GM12878 (cell line): ENCODE data around the gene TMEM184C. TPM values are rescaled to one million over a fixed set of nuclear protein-coding genes. Genes with fewer than 3 reads are reported as not detected.

Experiments used
- ATAC-seq: fragments of 200-7000 bp; cut with Tn5 transposase; 3 replicates; pipeline ENCODE4 v1.9.1; 2020; ENCODE audit warnings: mild to moderate bottlenecking, moderate library complexity
- BruUV-seq: library from RNA; stranded (reverse); fragments of 400-500 nt; replicated peaks from 2 replicates; lab custom pipeline; 2021; lab: Mats Ljungman, UMichigan
- CTCF ChIA-PET: fragments of 300-600 bp; sonication (Branson Sonifier 250); formaldehyde crosslinking; extraction: SDS; loops from one replicate; lab custom pipeline; 2021; ENCODE audit warnings: inconsistent platforms; lab: Yijun Ruan, JAX
- POLR2A ChIA-PET: fragments of 350-600 bp; formaldehyde crosslinking; extraction: SDS; loops from one replicate; lab custom pipeline; 2021; ENCODE audit warnings: inconsistent platforms; lab: Charles Lee
- RAD21 ChIA-PET: fragments of 300-600 bp; sonication (Branson Sonifier 250); formaldehyde crosslinking; loops from one replicate; lab custom pipeline; 2023; ENCODE audit warnings: antibody characterized with exemption; ENCODE audit not compliant: unreplicated experiment; lab: Charles Lee
- SMC1A ChIA-PET: fragments of 300-600 bp; sonication (Branson Sonifier 250); formaldehyde crosslinking; loops from one replicate; lab custom pipeline; 2023; ENCODE audit not compliant: unreplicated experiment, uncharacterized antibody; lab: Charles Lee
- DNase-seq: peaks from one replicate; pipeline ENCODE4 v3.0.0-alpha.2; 2011; ENCODE audit warnings: low read depth, low spot score
- FAIRE-seq: peaks from 3 replicates; lab custom pipeline; 2011; peaks lifted over from hg19 to GRCh38; lab: Jason Lieb, UNC
- H2AFZ ChIP-seq: 2 replicates; pipeline ENCODE4 v1.6.0; 2011; ENCODE audit warnings: low read depth, low read length, control low read depth; ENCODE audit not compliant: control insufficient read depth
- H3K27ac ChIP-seq: 2 replicates; pipeline ENCODE4 v1.5.1; 2011; ENCODE audit warnings: control low read depth; ENCODE audit not compliant: control insufficient read depth, insufficient read depth
- H3K27me3 ChIP-seq, 2 experiments: replicated peaks in 1 of 2; 2 replicates each; pipeline versions ENCODE4 v1.6.0 to v1.6.1; 2011; ENCODE audit warnings: low read length in 1 of 2; ENCODE audit not compliant: control insufficient read depth in 2 of 2, insufficient read depth in 2 of 2
- H3K36me3 ChIP-seq, 2 experiments: 2 replicates each; pipeline ENCODE4 v1.5.1; 2011; ENCODE audit warnings: low read length in 1 of 2; ENCODE audit not compliant: control insufficient read depth in 2 of 2, insufficient read depth in 2 of 2
- H3K4me1 ChIP-seq: 2 replicates; pipeline ENCODE4 v1.6.1; 2011; ENCODE audit warnings: mild to moderate bottlenecking, low read length, moderate library complexity, mixed read lengths; ENCODE audit not compliant: control insufficient read depth, insufficient read depth
- H3K4me2 ChIP-seq: 2 replicates; pipeline ENCODE4 v1.6.0; 2011; ENCODE audit warnings: control low read depth; ENCODE audit not compliant: control insufficient read depth, insufficient read depth
- H3K4me3 ChIP-seq: fragments of 200-600 bp; sonication (generic); 2 replicates; pipeline ENCODE4 v1.5.1; 2016
- H3K79me2 ChIP-seq: 2 replicates; pipeline ENCODE4 v1.6.0; 2011; ENCODE audit warnings: low read length; ENCODE audit not compliant: control insufficient read depth, insufficient read depth
- H3K9ac ChIP-seq: 2 replicates; pipeline ENCODE4 v1.8.0; 2011; ENCODE audit warnings: low read length, control low read depth, mixed read lengths; ENCODE audit not compliant: control insufficient read depth, insufficient read depth
- H3K9me3 ChIP-seq: replicated peaks from 3 replicates; pipeline ENCODE4 v1.5.1; 2011; ENCODE audit warnings: mild to moderate bottlenecking, low read length; ENCODE audit not compliant: control insufficient read depth, insufficient read depth
- H4K20me1 ChIP-seq: 2 replicates; pipeline ENCODE4 v1.6.0; 2011; ENCODE audit not compliant: control insufficient read depth, insufficient read depth
- CBX3 ChIP-seq: fragments of 200-600 bp; sonication (generic); IDR thresholded peaks from 2 replicates; pipeline ENCODE4 v1.6.1; 2016; ENCODE audit warnings: low read depth, borderline replicate concordance
- EED ChIP-seq: sonication (generic); IDR thresholded peaks from 2 replicates; pipeline ENCODE4 v1.6.1; 2016; ENCODE audit warnings: antibody characterized with exemption, low read depth
- ESRRA ChIP-seq: IDR thresholded peaks from 2 replicates; pipeline ENCODE4 v1.6.1; 2012; ENCODE audit warnings: mild to moderate bottlenecking, low read length, improper control_type of control experiment
- FOS ChIP-seq: IDR thresholded peaks from 3 replicates; pipeline ENCODE4 v1.6.1; 2011; ENCODE audit warnings: borderline replicate concordance; ENCODE audit not compliant: insufficient read length; ENCODE audit errors: extremely low read depth
- HCFC1 ChIP-seq: fragments of 150-350 bp; IDR thresholded peaks from 2 replicates; pipeline ENCODE4 v1.6.1; 2014; ENCODE audit warnings: low read length
- HDAC2 ChIP-seq: fragments of 200-600 bp; sonication (generic); IDR thresholded peaks from 2 replicates; pipeline ENCODE4 v1.6.1; 2017
- KAT2A ChIP-seq: conservative IDR thresholded peaks from 2 replicates; pipeline ENCODE4 v1.6.1; 2011; ENCODE audit warnings: low read depth, low read length; ENCODE audit not compliant: control insufficient read depth
- MTA2 ChIP-seq: fragments of 450-650 bp; IDR thresholded peaks from 2 replicates; pipeline ENCODE4 v1.6.1; 2016; ENCODE audit warnings: low read depth, mild to moderate bottlenecking, moderate library complexity
- MXI1 ChIP-seq: fragments of 150-350 bp; IDR thresholded peaks from 2 replicates; pipeline ENCODE4 v1.6.1; 2011; ENCODE audit warnings: low read depth, mild to moderate bottlenecking, inconsistent platforms, low read length, improper control_type of control experiment
- NFIC ChIP-seq: IDR thresholded peaks from 2 replicates; pipeline ENCODE4 v1.6.1; 2012; ENCODE audit warnings: low read depth, mild to moderate bottlenecking, inconsistent platforms, low read length, moderate library complexity
- NFYA ChIP-seq: IDR thresholded peaks from 2 replicates; pipeline ENCODE4 v1.6.1; 2011; ENCODE audit warnings: low read depth, mild to moderate bottlenecking, low read length, improper control_type of control experiment, borderline replicate concordance
- NFYB ChIP-seq: IDR thresholded peaks from 2 replicates; pipeline ENCODE4 v1.6.1; 2011; ENCODE audit warnings: low read depth, mild to moderate bottlenecking, low read length, improper control_type of control experiment, moderate library complexity; ENCODE audit not compliant: insufficient read depth
- NKRF ChIP-seq: fragments of 450-650 bp; conservative IDR thresholded peaks from 2 replicates; pipeline ENCODE4 v1.6.1; 2017; ENCODE audit warnings: mild to moderate bottlenecking, moderate library complexity
- NRF1 ChIP-seq: conservative IDR thresholded peaks from 2 replicates; pipeline ENCODE4 v1.6.1; 2011; ENCODE audit warnings: mild to moderate bottlenecking, low read depth, low read length, improper control_type of control experiment
- PAX5 ChIP-seq: IDR thresholded peaks from 2 replicates; pipeline ENCODE4 v1.6.1; 2011; ENCODE audit warnings: low read depth, low read length, borderline replicate concordance
- PBX3 ChIP-seq: IDR thresholded peaks from 2 replicates; pipeline ENCODE4 v1.6.1; 2011; ENCODE audit warnings: mild to moderate bottlenecking, low read depth, low read length, moderate library complexity; ENCODE audit not compliant: insufficient replicate concordance
- PKNOX1 ChIP-seq: fragments of 450-650 bp; IDR thresholded peaks from 2 replicates; pipeline ENCODE4 v1.6.1; 2016; ENCODE audit warnings: mild to moderate bottlenecking
- RB1 ChIP-seq: fragments of 450-650 bp; formaldehyde crosslinking; IDR thresholded peaks from 2 replicates; pipeline ENCODE4 v1.6.1; 2017; ENCODE audit warnings: mild to moderate bottlenecking, borderline replicate concordance
- RELA ChIP-seq: fragments of 450-650 bp; IDR thresholded peaks from 2 replicates; pipeline ENCODE4 v1.8.0; 2014; ENCODE audit warnings: borderline replicate concordance; ENCODE audit not compliant: partially characterized antibody
- RFX5 ChIP-seq: IDR thresholded peaks from 2 replicates; pipeline ENCODE4 v1.6.1; 2011; ENCODE audit warnings: low read depth, low read length, improper control_type of control experiment
- RUNX3 ChIP-seq: IDR thresholded peaks from 2 replicates; pipeline ENCODE4 v1.6.1; 2012; ENCODE audit warnings: low read length, inconsistent platforms
- SIN3A ChIP-seq: IDR thresholded peaks from 2 replicates; pipeline ENCODE4 v1.6.1; 2012; ENCODE audit warnings: low read depth, low read length, improper control_type of control experiment
- SIX5 ChIP-seq: IDR thresholded peaks from 2 replicates; pipeline ENCODE4 v1.6.1; 2011; ENCODE audit warnings: mild to moderate bottlenecking, low read depth, low read length, moderate library complexity; ENCODE audit not compliant: severe bottlenecking
- WRNIP1 ChIP-seq: IDR thresholded peaks from 2 replicates; pipeline ENCODE4 v1.6.1; 2011; ENCODE audit warnings: low read depth, low read length, improper control_type of control experiment, borderline replicate concordance
- WGBS: methylation state at CpG from one replicate; pipeline ENCODE4 v1.1.6; 2016; ENCODE audit warnings: low lambda C conversion rate; ENCODE audit not compliant: insufficient replicate concordance, insufficient coverage; ENCODE audit errors: missing lambda C conversion rate; 5-methylcytosine and 5-hydroxymethylcytosine counted together
- in situ Hi-C: fragments of 300-500 bp; cut with MboI; formaldehyde crosslinking; loops from 9 replicates; pipeline ENCODE4 v1.14.3; 2018; ENCODE audit warnings: mixed read lengths
- intact Hi-C: fragments of 100-400 bp; cut with micrococcal nuclease; formaldehyde crosslinking; loops from one replicate; pipeline ENCODE4 v1.14.2; 2022; ENCODE audit not compliant: unreplicated experiment
- polyA plus RNA-seq, 11 experiments: library from polyadenylated mRNA; depleted of rRNA in 4 of 11; unstranded in 6 of 11; stranded (reverse) in 5 of 11; fragments of >200 nt; fragmentation: Nextera tagmentation in 4 of 11; fragmentation: Illumina TruSeq in 1 of 11; extraction: Ambion mirVana in 4 of 11; extraction: Trizol in 1 of 11; gene quantifications; 1 replicate in 1 of 11; 2 replicates in 10 of 11; pipeline versions ENCODE4 v1.2.1 to v1.2.3, GENCODE V29; 2011 to 2016; ENCODE audit warnings: inconsistent platforms in 2 of 11, missing spikeins in 2 of 11, low read depth in 1 of 11
- total RNA-seq, 4 experiments: library from RNA; depleted of rRNA in 3 of 4; stranded (reverse); fragments of >200 nt in 3 of 4; fragmentation: Illumina TruSeq in 1 of 4; extraction: Trizol in 1 of 4; gene quantifications; 2 replicates each; pipeline versions ENCODE4 v1.2.1 to v1.2.3, GENCODE V29; 2013 to 2021

TMEM184C gene
- total and polyA plus RNA-seq, 10 of the 15 experiments (the other 5 are each of a cell fraction or from before 2014, with no cell fraction given): 3.4 to 22.6 (median 18.2) TPM

- Histone ChIP-seq H3K36me3 (no peaks in the 10 kb centered on the region), H3K27ac (no peak overlapping the region), H2AFZ (no peak overlapping the region), H3K4me3 (no peak overlapping the region), H3K9me3 (no peaks in the 10 kb centered on the region), H3K4me2 (no peak overlapping the region), H3K9ac (no peak overlapping the region), H4K20me1 (no peaks in the 10 kb centered on the region), H3K27me3 (no peaks in the 10 kb centered on the region), H3K4me1 (no peaks in the 10 kb centered on the region; the same call in 1 of the 2 replicates), H3K79me2 (no peaks in the 10 kb centered on the region)
- no TSS peak for BruUV-seq
- SMC1A ChIA-PET: interaction anchor here (1.4 kb wide), 1 partner anchor 13 kb away, joined by 3 read pairs; no protein-coding TSS in a partner anchor
- FAIRE-seq (no peak), DNase-seq (no peak), ATAC-seq (no peak)
- POLR2A ChIA-PET: no interaction called here
- WGBS: 30% methylated on average over 6 of the region's 6 CpGs
- intact Hi-C loops (no loop called here), in situ Hi-C loops (no loop called here)
- CTCF ChIA-PET: no interaction called here
- RAD21 ChIA-PET: no interaction called here
- TF ChIP-seq NKRF (no peak), SIX5 (no peak), HCFC1 (no peak), FOS (no peak), PAX5 (no peak), HDAC2 (no peak), NRF1 (no peak), ESRRA (no peak), PBX3 (no peak), RB1 (no peak), RFX5 (no peak), NFIC (peak; percentile 25; the same call in 1 of the 2 replicates), NFYA (no peak), CBX3 (no peak), RUNX3 (peak; percentile 60), NFYB (no peak), RELA (no peak), KAT2A (no peak), MTA2 (no peak), SIN3A (no peak), MXI1 (no peak), WRNIP1 (no peak), PKNOX1 (no peak), EED (peak; percentile 82)
Observed at GRCh38 chr4:147578051-147578476, 39.1 kb upstream of the TMEM184C start.
